Measurements from ENCODE around the gene SCFD2.

The SCFD2 gene

GRCh38 chr4:52947401-52948056 is 418.3 kb downstream of the SCFD2 start:
- DNase-seq: no peak

- no peak for DNase-seq
Measured at GRCh38 chr4:52946855-52947254, 419.0 kb downstream of the SCFD2 start.

GRCh38 chr4:52945982-52946381 is 419.9 kb downstream of the SCFD2 start:
- DNase-seq: no peak

- DNase-seq: no peak
Measured at GRCh38 chr4:52945326-52945898, 420.4 kb downstream of the SCFD2 start.

GRCh38 chr4:52943677-52944076 is 422.2 kb downstream of the SCFD2 start:
- no peak for DNase-seq

- DNase-seq: no peak
Measured at GRCh38 chr4:52942936-52943335, 422.9 kb downstream of the SCFD2 start.

- DNase-seq: no peak
Measured at GRCh38 chr4:52941450-52941849, 424.4 kb downstream of the SCFD2 start.

GRCh38 chr4:52939739-52940138 is 426.1 kb downstream of the SCFD2 start:
- DNase-seq: no peak

GRCh38 chr4:52939325-52939724 is 426.5 kb downstream of the SCFD2 start:
- DNase-seq: no peak

- no peak for DNase-seq
Measured at GRCh38 chr4:52937829-52938228, 428.0 kb downstream of the SCFD2 start.

GRCh38 chr4:52936729-52937128 is 429.1 kb downstream of the SCFD2 start:
- DNase-seq: no peak

GRCh38 chr4:52935317-52935716 is 430.5 kb downstream of the SCFD2 start:
- no peak for DNase-seq

- DNase-seq: no peak
Measured at GRCh38 chr4:52933738-52934137, 432.1 kb downstream of the SCFD2 start.

GRCh38 chr4:52932591-52933470 is 433.0 kb downstream of the SCFD2 start:
- DNase-seq: no peak

- no peak for DNase-seq
Measured at GRCh38 chr4:52931243-52931642, 434.6 kb downstream of the SCFD2 start.

GRCh38 chr4:52926196-52926974 is 439.5 kb downstream of the SCFD2 start:
- DNase-seq: no peak

- no peak for DNase-seq
Measured at GRCh38 chr4:52925531-52925968, 440.3 kb downstream of the SCFD2 start.

- no peak for DNase-seq
Measured at GRCh38 chr4:52919461-52919860, 446.4 kb downstream of the SCFD2 start.

GRCh38 chr4:52917817-52918216 is 448.0 kb downstream of the SCFD2 start:
- DNase-seq: no peak

GRCh38 chr4:52915730-52916300 is 450.0 kb downstream of the SCFD2 start:
- DNase-seq: no peak

GRCh38 chr4:52915191-52915590 is 450.7 kb downstream of the SCFD2 start:
- DNase-seq: no peak

- no peak for DNase-seq
Measured at GRCh38 chr4:52914051-52914605, 451.7 kb downstream of the SCFD2 start.
